ENCODE data around the gene LRRC27.

LRRC27 gene

GRCh38 chr10:132415255-132415654 is 83.3 kb downstream of the LRRC27 start:
- no peak for DNase-seq (ENCODE audit: low read depth)

- no peak for DNase-seq (ENCODE audit: low read depth)
These were observed 84.0 kb downstream of the LRRC27 start for GRCh38 chr10:132415956-132416355.

- DNase-seq (ENCODE audit: low read depth), result no peak
These were observed 84.7 kb downstream of the LRRC27 start for GRCh38 chr10:132416566-132417256.

- no peak for DNase-seq (ENCODE audit: low read depth)
These were observed 85.4 kb downstream of the LRRC27 start for GRCh38 chr10:132417257-132417910.

GRCh38 chr10:132417957-132418441 is 86.0 kb downstream of the LRRC27 start:
- no peak for DNase-seq (ENCODE audit: low read depth)

GRCh38 chr10:132418527-132419416 is 86.8 kb downstream of the LRRC27 start:
- no peak for DNase-seq (ENCODE audit: low read depth)

- no peak for DNase-seq (ENCODE audit: low read depth)
These were observed 87.8 kb downstream of the LRRC27 start for GRCh38 chr10:132419538-132420468.

GRCh38 chr10:132420469-132420980 is 88.5 kb downstream of the LRRC27 start:
- DNase-seq (ENCODE audit: low read depth), result no peak

GRCh38 chr10:132420981-132421846 is 89.2 kb downstream of the LRRC27 start:
- DNase-seq (ENCODE audit: low read depth), result peak; percentile 26

GRCh38 chr10:132421847-132422751 is 90.1 kb downstream of the LRRC27 start:
- DNase-seq (ENCODE audit: low read depth), result no peak

GRCh38 chr10:132422903-132423825 is 91.2 kb downstream of the LRRC27 start:
- no peak for DNase-seq (ENCODE audit: low read depth)

GRCh38 chr10:132423966-132424861 is 92.2 kb downstream of the LRRC27 start:
- DNase-seq (ENCODE audit: low read depth), result no peak

GRCh38 chr10:132425029-132425756 is 93.2 kb downstream of the LRRC27 start:
- DNase-seq (ENCODE audit: low read depth), result no peak

GRCh38 chr10:132425757-132426155 is 93.8 kb downstream of the LRRC27 start:
- no peak for DNase-seq (ENCODE audit: low read depth)

GRCh38 chr10:132427006-132427771 is 95.2 kb downstream of the LRRC27 start:
- no peak for DNase-seq (ENCODE audit: low read depth)
